Measurements from ENCODE around the gene DNAJC5.

- TF ChIP-seq CTCF (IDR thresholded peaks at IDR 0.05 in 4 of 5, conservative IDR thresholded peaks at IDR 0.05 in 1 of 5) = no peak
- TF ChIP-seq POLR2A (IDR thresholded peaks at IDR 0.05) = no peak
Measured at GRCh38 chr20:63962426-63963347, 67.8 kb downstream of the DNAJC5 start.
